HEK293T (cell line): ENCODE results near the gene MECR.

Source experiments
- BHLHE40 ChIP-seq: fragments of 450-650 bp; IDR thresholded peaks from 2 replicates; pipeline ENCODE4 v1.6.1; 2016; ENCODE audit warnings: mild to moderate bottlenecking, moderate library complexity, borderline replicate concordance
- CTBP1 ChIP-seq: fragments of 450-650 bp; IDR thresholded peaks from 2 replicates; pipeline ENCODE4 v1.6.1; 2016; ENCODE audit warnings: borderline replicate concordance
- ELF4 ChIP-seq: fragments of 450-650 bp; IDR thresholded peaks from 2 replicates; pipeline ENCODE4 v1.6.1; 2017; ENCODE audit warnings: antibody characterized with exemption
- FOXA1 ChIP-seq: fragments of 450-650 bp; IDR thresholded peaks from 2 replicates; pipeline ENCODE4 v1.6.1; 2016; ENCODE audit warnings: mild to moderate bottlenecking
- FOXK2 ChIP-seq: fragments of 450-650 bp; IDR thresholded peaks from 2 replicates; pipeline ENCODE4 v1.6.1; 2016; ENCODE audit warnings: mild to moderate bottlenecking
- FOXM1 ChIP-seq: fragments of 450-650 bp; IDR thresholded peaks from 2 replicates; pipeline ENCODE4 v1.6.1; 2017; ENCODE audit warnings: mild to moderate bottlenecking, borderline replicate concordance
- L3MBTL2 ChIP-seq: fragments of 450-650 bp; conservative IDR thresholded peaks from 2 replicates; pipeline ENCODE4 v1.6.1; 2016; ENCODE audit warnings: mild to moderate bottlenecking
- LEF1 ChIP-seq: fragments of 450-650 bp; IDR thresholded peaks from 2 replicates; pipeline ENCODE4 v1.6.1; 2017; ENCODE audit warnings: mild to moderate bottlenecking, borderline replicate concordance
- SP1 ChIP-seq: fragments of 450-650 bp; IDR thresholded peaks from 2 replicates; pipeline ENCODE4 v1.6.1; 2017
- SUZ12 ChIP-seq: fragments of 450-650 bp; IDR thresholded peaks from 2 replicates; pipeline ENCODE4 v1.6.1; 2016; ENCODE audit warnings: mild to moderate bottlenecking
- TARDBP ChIP-seq: fragments of 450-650 bp; IDR thresholded peaks from 2 replicates; pipeline ENCODE4 v1.6.1; 2016
- ZNF384 ChIP-seq: fragments of 450-650 bp; IDR thresholded peaks from 2 replicates; pipeline ENCODE4 v1.6.1; 2016
- TF ChIP-seq, protein P1 (sequence below): fragments of 450-650 bp; IDR thresholded peaks from 2 replicates; pipeline ENCODE4 v1.6.1; 2016

DNA sequence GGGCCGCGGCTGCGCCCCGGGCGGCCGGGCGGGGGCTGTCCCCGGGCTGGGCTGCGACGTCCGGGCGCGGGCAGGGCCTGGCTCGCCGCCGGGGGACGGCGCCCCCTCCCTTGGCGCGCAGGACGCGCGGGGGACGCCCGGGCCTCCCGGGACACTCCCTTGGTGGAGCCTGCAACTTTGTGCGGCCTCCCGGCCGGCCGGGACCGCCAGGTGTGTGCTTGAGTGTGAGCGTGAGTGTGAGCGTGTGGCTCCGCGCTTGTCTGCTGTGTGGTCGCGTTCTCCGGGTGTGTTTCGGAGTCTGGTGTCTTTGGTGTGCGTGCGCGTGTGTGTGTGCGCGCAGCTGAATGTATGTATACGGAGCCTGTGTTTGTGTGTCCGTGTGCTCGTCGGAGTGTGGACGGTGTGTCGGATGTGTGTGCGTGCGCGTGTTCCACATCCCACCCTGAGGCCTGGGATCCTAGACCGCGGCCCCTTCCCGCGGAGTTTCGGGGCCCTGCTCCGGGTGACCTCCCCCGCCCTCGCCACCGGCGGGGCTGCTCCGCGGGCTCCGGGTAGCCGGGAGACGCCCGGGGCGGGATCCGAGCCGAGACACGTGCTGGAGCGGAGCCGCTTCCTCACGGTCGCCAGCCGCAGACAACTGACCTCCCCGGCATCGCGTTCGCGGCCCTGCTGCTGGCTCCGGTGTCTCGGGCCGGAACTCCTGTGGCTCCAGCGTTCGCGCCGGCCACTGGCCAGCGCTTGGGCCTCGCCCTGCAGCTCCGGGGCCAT lies 7.3 kb upstream of the MECR start:
- TF ChIP-seq FOXA1 (no peak), ZNF384 (no peak), BHLHE40 (no peak), SP1 (no peak), FOXM1 (no peak), CTBP1 (no peak), TARDBP (no peak), FOXK2 (no peak), LEF1 (no peak), ELF4 (no peak), L3MBTL2 (peak; percentile 54; the same call in 1 of the 2 replicates), SUZ12 (no peak)
- TF ChIP-seq, protein P1, sequence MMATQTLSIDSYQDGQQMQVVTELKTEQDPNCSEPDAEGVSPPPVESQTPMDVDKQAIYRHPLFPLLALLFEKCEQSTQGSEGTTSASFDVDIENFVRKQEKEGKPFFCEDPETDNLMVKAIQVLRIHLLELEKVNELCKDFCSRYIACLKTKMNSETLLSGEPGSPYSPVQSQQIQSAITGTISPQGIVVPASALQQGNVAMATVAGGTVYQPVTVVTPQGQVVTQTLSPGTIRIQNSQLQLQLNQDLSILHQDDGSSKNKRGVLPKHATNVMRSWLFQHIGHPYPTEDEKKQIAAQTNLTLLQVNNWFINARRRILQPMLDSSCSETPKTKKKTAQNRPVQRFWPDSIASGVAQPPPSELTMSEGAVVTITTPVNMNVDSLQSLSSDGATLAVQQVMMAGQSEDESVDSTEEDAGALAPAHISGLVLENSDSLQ: no peak
